ENCODE results near the gene ITGA7. TPM values are rescaled to one million over a fixed set of nuclear protein-coding genes. Genes with fewer than 3 reads are reported as not detected.

The ITGA7 gene
- total RNA-seq, 2 experiments from 2014 or later = 4.1 to 4.5 TPM

- POLR2A ChIA-PET = interaction anchor here (0.6 kb wide), 1 partner anchor 16 kb away, joined by 3 read pairs; no protein-coding TSS in a partner anchor
- CTCF ChIA-PET = interaction anchor here (0.6 to 4.6 kb wide), 12 partner anchors 10 to 423 kb away, joined by 3 to 122 read pairs (median 4); partner anchors contain the start of gene OR10P1
- Mint-ChIP-seq H3K27ac (no peak overlapping the region), H3K9me3 (peaks cover 26% of the 10 kb centered on the region), H3K27me3 (no peaks in the 10 kb centered on the region), H3K36me3 (peaks cover 4% of the 10 kb centered on the region), H3K4me3 (no peak overlapping the region), H3K4me1 (ENCODE audit: low read depth) (peaks cover 39% of the 10 kb centered on the region)
- DNase-seq = no peak
- intact Hi-C loops (cut with micrococcal nuclease) = loop anchor here (5.0 kb wide), 1 partner anchor 70 kb away; the partner anchor contains the start of gene BLOC1S1
Measured at GRCh38 chr12:55647027-55647426, 60.7 kb downstream of the ITGA7 start.

- H3K9me3 Mint-ChIP-seq = peaks cover 9% of the 10 kb centered on the region
- POLR2A ChIA-PET = no interaction called here
- CTCF ChIA-PET = interaction anchor here (0.8 to 4.6 kb wide), 4 partner anchors 12 to 26 kb away, joined by 3 to 122 read pairs (median 3); no protein-coding TSS in a partner anchor
Measured at GRCh38 chr12:55644591-55644990, 63.1 kb downstream of the ITGA7 start.

GRCh38 chr12:55642669-55643068 is 65.0 kb downstream of the ITGA7 start:
- H3K36me3 Mint-ChIP-seq = no peaks in the 10 kb centered on the region
- POLR2A ChIA-PET = no interaction called here
- peak; percentile 59 for DNase-seq

More at GRCh38 chr12:55644591-55644990, 63.1 kb downstream of the ITGA7 start:
- no peaks in the 10 kb centered on the region for H3K27me3 Mint-ChIP-seq
- no peaks in the 10 kb centered on the region for H3K36me3 Mint-ChIP-seq
- DNase-seq = no peak
- H3K4me3 Mint-ChIP-seq = no peak overlapping the region
- intact Hi-C loops (cut with micrococcal nuclease) = no loop called here
- H3K27ac Mint-ChIP-seq = no peak overlapping the region
- H3K4me1 Mint-ChIP-seq (ENCODE audit: low read depth) = peaks cover 27% of the 10 kb centered on the region

GRCh38 chr12:55642267-55642666 is 65.4 kb downstream of the ITGA7 start:
- Mint-ChIP-seq H3K4me1 (ENCODE audit: low read depth) (peaks cover 35% of the 10 kb centered on the region), H3K27me3 (no peaks in the 10 kb centered on the region), H3K36me3 (no peaks in the 10 kb centered on the region), H3K4me3 (no peak overlapping the region), H3K9me3 (no peaks in the 10 kb centered on the region), H3K27ac (no peak overlapping the region)
- ChIA-PET CTCF (interaction anchor here (1.8 kb wide), 1 partner anchor 14 kb away, joined by 8 read pairs; no protein-coding TSS in a partner anchor), POLR2A (no interaction called here)
- DNase-seq = no peak
- intact Hi-C loops (cut with micrococcal nuclease) = no loop called here

More at GRCh38 chr12:55642669-55643068, 65.0 kb downstream of the ITGA7 start:
- Mint-ChIP-seq H3K4me1 (ENCODE audit: low read depth) (peaks cover 31% of the 10 kb centered on the region), H3K4me3 (no peak overlapping the region), H3K9me3 (no peaks in the 10 kb centered on the region), H3K27ac (no peak overlapping the region), H3K27me3 (no peaks in the 10 kb centered on the region)
- intact Hi-C loops (cut with micrococcal nuclease) = no loop called here
- CTCF ChIA-PET = interaction anchor here (1.8 kb wide), 1 partner anchor 14 kb away, joined by 8 read pairs; no protein-coding TSS in a partner anchor

GRCh38 chr12:55641595-55641994 is 66.1 kb downstream of the ITGA7 start:
- H3K4me1 Mint-ChIP-seq (ENCODE audit: low read depth) = peaks cover 36% of the 10 kb centered on the region
- no peak overlapping the region for H3K4me3 Mint-ChIP-seq
- no peaks in the 10 kb centered on the region for H3K9me3 Mint-ChIP-seq
- ChIA-PET POLR2A (no interaction called here), CTCF (interaction anchor here (1.8 kb wide), 1 partner anchor 15 kb away, joined by 8 read pairs; no protein-coding TSS in a partner anchor)
- H3K36me3 Mint-ChIP-seq = no peaks in the 10 kb centered on the region
- H3K27me3 Mint-ChIP-seq = no peaks in the 10 kb centered on the region
- DNase-seq = no peak
- H3K27ac Mint-ChIP-seq = no peak overlapping the region
- intact Hi-C loops (cut with micrococcal nuclease) = no loop called here

- intact Hi-C loops (cut with micrococcal nuclease) = no loop called here
- H3K27me3 Mint-ChIP-seq = peaks cover 14% of the 10 kb centered on the region
- CTCF ChIA-PET = no interaction called here
- peak; percentile 71 for DNase-seq
- H3K4me3 Mint-ChIP-seq = peak overlapping the region; percentile 56
- POLR2A ChIA-PET = no interaction called here
- peak overlapping the region; percentile 71 for H3K27ac Mint-ChIP-seq
- no peaks in the 10 kb centered on the region for H3K36me3 Mint-ChIP-seq
- H3K4me1 Mint-ChIP-seq (ENCODE audit: low read depth) = peaks cover 22% of the 10 kb centered on the region
- H3K9me3 Mint-ChIP-seq = no peaks in the 10 kb centered on the region
Measured at GRCh38 chr12:55637467-55637866, 70.2 kb downstream of the ITGA7 start.

GRCh38 chr12:55636853-55637252 is 70.9 kb downstream of the ITGA7 start, which contains the start of gene OR10P1:
Gene OR10P1, plus strand, starts transcription at chr12:55636892. Its CDS starts 0 bp downstream, at chr12:55636892.
- Mint-ChIP-seq H3K27me3 (peaks cover 14% of the 10 kb centered on the region), H3K4me1 (ENCODE audit: low read depth) (peaks cover 16% of the 10 kb centered on the region)

GRCh38 chr12:55636116-55636655 is 71.5 kb downstream of the ITGA7 start:
- no peaks in the 10 kb centered on the region for H3K9me3 Mint-ChIP-seq
- H3K4me3 Mint-ChIP-seq = no peak overlapping the region
- peak; percentile 34 for DNase-seq
- H3K27me3 Mint-ChIP-seq = peaks cover 14% of the 10 kb centered on the region
- H3K27ac Mint-ChIP-seq = no peak overlapping the region
- ChIA-PET POLR2A (no interaction called here), CTCF (interaction anchor here (0.9 to 1.6 kb wide), 3 partner anchors 8 to 16 kb away, joined by 3 to 9 read pairs (median 4); no protein-coding TSS in a partner anchor)
- no peaks in the 10 kb centered on the region for H3K36me3 Mint-ChIP-seq
- intact Hi-C loops (cut with micrococcal nuclease) = no loop called here
- peaks cover 16% of the 10 kb centered on the region for H3K4me1 Mint-ChIP-seq (ENCODE audit: low read depth)

More at GRCh38 chr12:55636853-55637252, 70.9 kb downstream of the ITGA7 start, which contains the start of gene OR10P1:
- DNase-seq = no peak
- Mint-ChIP-seq H3K9me3 (no peaks in the 10 kb centered on the region), H3K4me3 (peak within 1 kb of the TSS; percentile 56), H3K36me3 (no peaks in the 10 kb centered on the region), H3K27ac (peak within 1 kb of the TSS; percentile 71)
- POLR2A ChIA-PET = no interaction called here
- CTCF ChIA-PET = interaction anchor here (1.2 to 1.6 kb wide), 2 partner anchors 9 to 10 kb away, joined by 4 to 9 read pairs; no protein-coding TSS in a partner anchor
- intact Hi-C loops (cut with micrococcal nuclease) = no loop called here

Other genes with a start within 250 kb of the ITGA7 start
- not detected for gene OR6C70, start 237.8 kb downstream of the ITGA7 start, total RNA-seq
- gene OR6C68, start 215.5 kb downstream of the ITGA7 start, total RNA-seq = not detected
- gene OR6C4, start 158.3 kb downstream of the ITGA7 start, total RNA-seq = not detected
- not detected for gene OR2AP1, start 135.4 kb downstream of the ITGA7 start, total RNA-seq
- not detected for gene OR10P1, start 71.0 kb downstream of the ITGA7 start, total RNA-seq
- 100 to 1,000 TPM; 153 to 162 TPM for gene BLOC1S1, start 8.1 kb upstream of the ITGA7 start, total RNA-seq
- gene RDH5, start 12.5 kb upstream of the ITGA7 start, total RNA-seq = 1 to 10 TPM; 5.1 to 7.0 TPM
- 100 to 1,000 TPM; 204 to 210 TPM for gene CD63, start 21.1 kb upstream of the ITGA7 start, total RNA-seq
- gene GDF11, start 35.2 kb upstream of the ITGA7 start, total RNA-seq = 1 to 10 TPM; 7.7 to 8.7 TPM
- 100 to 1,000 TPM; 104 to 110 TPM for gene SARNP, start 109.8 kb upstream of the ITGA7 start, total RNA-seq
- gene ORMDL2, start 110.1 kb upstream of the ITGA7 start, total RNA-seq = 10 to 100 TPM; 37.9 to 41.2 TPM
- 10 to 100 TPM; 34.9 to 35.1 TPM for gene DNAJC14, start 121.7 kb upstream of the ITGA7 start, total RNA-seq
- under 1 TPM in 1 of 2 experiments, not detected in 1; 0.31 TPM for gene MMP19, start 135.0 kb upstream of the ITGA7 start, total RNA-seq
- gene PYM1, start 220.0 kb upstream of the ITGA7 start, total RNA-seq = 10 to 100 TPM; 31.6 to 33.0 TPM
- 100 to 1,000 TPM; 348 to 383 TPM for gene DGKA, start 223.3 kb upstream of the ITGA7 start, total RNA-seq